ENCODE measurements around the gene TCIRG1.
"Not testable (repeated sequence)": the region's sequence is repeated elsewhere in the genome, so short reads cannot be mapped to it uniquely, and the experiment has no call there.

Gene TCIRG1

DNA sequence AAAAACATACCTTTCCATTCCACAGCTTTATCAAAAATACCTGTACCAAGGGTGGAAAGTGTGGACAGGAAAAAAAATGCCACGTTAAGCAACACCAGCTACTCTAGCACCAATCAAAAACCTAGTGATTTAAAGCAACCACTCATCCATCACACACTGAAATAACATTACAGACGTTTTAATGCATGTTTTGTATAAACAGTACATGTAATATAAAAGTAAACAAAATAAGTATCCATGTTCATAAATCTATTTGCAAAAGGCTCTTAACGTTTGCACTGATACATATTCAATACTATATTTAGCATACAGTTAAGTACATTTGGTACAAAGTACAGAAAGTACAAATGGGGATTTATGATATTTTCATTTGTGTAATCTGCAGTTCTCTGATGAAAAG is 43.7 kb downstream of the TCIRG1 start:
- DNase-seq (ENCODE audit: low read depth in 1 of 2, low spot score in 1 of 2), result no peak

DNA sequence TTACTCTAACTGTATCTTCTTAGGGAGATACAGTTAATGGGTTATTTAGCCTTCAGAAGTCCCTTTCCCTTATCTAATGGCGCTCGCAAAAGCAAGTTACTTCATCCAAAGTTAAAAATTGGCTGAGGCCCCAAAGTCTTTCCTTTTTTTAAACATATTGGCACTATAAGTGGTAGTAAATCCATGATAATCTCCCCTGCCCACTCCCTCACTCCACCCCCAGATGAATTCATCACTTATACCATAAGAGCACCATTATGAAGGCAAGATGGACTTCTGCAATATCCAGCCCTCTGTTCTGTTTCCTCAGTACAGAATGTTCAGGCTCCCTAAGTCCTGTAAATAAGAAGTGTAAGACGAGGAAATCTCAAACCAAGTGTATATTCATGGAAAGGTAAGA is 44.7 kb downstream of the TCIRG1 start:
- DNase-seq (ENCODE audit: low read depth in 1 of 2, low spot score in 1 of 2), result no peak

DNA sequence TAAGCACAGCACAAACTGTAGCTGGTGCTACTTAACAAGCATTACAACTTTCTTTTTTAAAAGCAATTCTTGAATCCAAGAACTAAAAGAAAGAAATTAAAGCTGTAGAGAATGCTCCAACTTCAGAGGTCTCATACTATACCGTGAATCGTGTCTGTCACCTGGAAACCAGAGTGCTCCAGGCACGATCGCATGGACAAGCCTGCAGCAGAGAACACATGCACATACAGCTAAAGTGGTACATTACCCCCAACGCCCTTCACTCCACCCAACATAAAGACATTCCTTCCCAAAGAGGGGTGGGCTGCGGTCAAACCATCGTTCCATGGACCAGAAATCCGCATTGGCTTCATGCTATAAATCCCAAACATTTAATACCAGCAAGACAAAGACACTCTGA is 50.9 kb downstream of the TCIRG1 start:
- DNase-seq (ENCODE audit: low read depth in 1 of 2, low spot score in 1 of 2), result no peak

DNA sequence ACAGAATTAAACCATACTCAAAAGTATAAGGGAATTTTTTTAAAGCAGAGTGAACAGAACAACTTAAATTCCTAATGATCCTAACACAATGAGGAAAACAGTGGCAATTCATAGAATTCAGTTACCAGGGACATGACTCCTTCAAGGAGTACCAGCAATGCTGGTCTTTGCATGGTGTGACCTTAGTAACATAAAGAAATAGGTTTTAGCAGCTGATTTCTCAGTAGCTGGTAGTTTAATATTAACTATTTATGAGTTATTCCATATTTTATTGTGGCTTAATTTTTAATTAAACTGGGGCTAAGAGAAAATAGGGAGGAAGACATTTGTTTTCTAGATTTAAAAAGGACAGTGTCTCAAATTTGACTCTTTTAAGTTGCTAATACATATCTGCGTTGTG is 51.5 kb downstream of the TCIRG1 start:
- DNase-seq (ENCODE audit: low read depth in 1 of 2, low spot score in 1 of 2), result no peak

DNA sequence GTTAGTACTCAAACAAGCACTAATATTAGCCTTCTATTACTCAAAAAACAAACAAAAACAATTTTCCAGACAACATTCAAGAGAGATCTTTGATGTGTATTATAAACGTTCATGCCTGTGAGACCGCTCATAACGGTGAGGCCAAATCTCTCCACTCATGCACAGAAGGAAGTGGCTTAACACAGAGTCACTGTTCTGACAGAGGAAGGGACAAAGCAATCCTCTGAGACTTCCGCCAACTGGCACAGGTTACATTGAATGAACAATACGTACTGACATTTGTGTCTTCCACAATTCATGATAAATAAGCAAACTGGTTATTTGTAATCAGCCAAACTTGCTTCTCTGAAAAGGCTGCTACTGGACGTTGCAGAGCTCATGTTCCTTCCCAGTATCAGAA is 51.9 kb downstream of the TCIRG1 start:
- no peak for DNase-seq (ENCODE audit: low read depth in 1 of 2, low spot score in 1 of 2)

DNA sequence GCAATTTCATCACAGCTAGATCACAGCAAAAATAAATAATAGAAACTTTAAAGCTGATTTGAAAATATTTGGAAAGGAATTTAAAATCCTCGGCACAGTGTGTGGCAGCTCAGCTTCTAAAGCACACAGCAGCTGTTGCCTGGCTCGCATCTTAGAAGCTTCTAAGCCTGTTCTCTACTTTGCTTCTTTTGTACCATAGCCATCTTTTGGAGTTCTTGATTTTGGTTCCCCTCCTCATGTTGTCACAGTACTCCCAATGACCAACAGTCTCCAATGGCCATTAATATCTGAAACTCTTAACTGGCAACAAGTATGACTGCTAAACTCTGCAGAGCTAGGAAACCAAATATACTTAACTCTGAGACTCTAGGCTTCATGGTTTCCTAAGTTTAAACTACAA is 53.6 kb downstream of the TCIRG1 start:
- DNase-seq (ENCODE audit: low read depth in 1 of 2, low spot score in 1 of 2), result no peak

DNA sequence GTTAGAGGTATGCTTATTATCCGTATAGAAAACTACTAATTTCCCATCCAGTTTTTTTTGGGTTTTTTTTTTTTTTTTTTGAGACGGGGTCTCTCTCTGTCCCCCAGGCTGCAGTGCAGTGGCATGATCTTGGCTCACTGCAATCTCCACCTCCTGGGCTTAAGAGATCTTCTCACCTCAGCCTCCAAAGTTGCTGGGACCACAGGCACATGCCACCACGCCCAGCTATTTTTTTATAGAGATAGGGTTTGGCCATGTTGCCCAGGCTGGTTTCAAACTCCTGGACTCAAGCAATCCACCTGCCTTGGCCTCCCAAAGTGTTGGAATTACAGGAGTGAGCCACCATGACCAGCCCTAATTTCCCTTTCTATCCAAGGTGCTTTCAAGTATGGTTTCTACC is 54.1 kb downstream of the TCIRG1 start:
- not testable (repeated sequence) for DNase-seq (ENCODE audit: low read depth in 1 of 2, low spot score in 1 of 2)

DNA sequence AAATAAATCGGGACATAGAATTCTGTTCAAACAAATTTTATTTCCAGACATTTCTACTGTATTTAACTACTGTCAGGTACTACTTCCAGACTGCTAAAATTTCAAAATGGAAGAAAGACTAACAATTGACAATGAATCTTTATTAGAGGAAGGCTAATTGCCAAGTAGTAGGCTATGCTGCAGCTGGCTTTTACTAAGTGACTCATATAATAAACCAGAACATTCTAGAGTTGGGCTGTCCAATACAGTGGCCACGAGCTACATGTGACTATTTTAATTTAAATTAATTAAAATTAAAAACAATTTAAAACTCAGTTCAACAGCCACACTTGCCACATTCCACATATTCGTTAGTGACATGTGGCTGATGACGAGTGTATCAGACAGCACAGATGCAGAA is 54.7 kb downstream of the TCIRG1 start:
- no peak for DNase-seq (ENCODE audit: low read depth in 1 of 2, low spot score in 1 of 2)

DNA sequence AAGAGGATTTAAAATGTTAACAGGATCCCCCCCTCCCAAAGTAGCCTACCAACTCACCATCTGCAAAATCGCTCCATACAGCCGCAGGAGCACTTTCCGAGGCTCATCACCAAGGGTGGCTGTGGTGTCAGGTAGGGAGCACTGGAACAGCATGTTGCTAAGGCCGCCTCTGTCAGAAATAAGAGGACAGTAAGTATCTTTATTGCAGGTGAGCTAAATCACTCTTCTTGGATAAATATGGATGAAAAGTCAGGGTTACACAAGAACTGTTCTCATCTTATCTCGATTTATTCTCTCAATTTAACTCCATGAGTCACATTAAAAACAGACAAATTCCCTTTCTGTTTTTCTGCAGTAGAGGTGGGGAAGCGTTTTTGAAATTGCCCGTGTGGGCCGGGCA is 58.1 kb downstream of the TCIRG1 start:
- DNase-seq (ENCODE audit: low read depth in 1 of 2, low spot score in 1 of 2), result no peak

DNA sequence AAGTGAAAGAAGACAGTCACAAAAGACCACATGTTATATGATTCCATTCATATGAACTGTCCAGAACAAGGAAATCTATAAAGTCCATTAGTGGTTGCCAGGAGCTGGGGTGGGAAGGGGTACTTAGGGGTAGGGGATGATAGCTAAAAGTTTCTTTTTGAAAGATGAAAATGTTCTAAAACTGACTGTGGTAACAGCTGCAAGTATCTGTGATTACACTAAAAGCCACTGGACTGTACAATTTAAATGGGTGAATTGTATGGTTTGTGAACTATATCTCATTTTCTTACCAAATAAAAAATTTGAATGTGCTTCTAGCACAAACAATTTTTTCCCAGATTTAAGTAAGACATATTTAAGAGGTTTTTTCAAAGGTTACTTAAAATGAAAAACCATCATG is 60.2 kb downstream of the TCIRG1 start:
- no peak for DNase-seq (ENCODE audit: low read depth in 1 of 2, low spot score in 1 of 2)

DNA sequence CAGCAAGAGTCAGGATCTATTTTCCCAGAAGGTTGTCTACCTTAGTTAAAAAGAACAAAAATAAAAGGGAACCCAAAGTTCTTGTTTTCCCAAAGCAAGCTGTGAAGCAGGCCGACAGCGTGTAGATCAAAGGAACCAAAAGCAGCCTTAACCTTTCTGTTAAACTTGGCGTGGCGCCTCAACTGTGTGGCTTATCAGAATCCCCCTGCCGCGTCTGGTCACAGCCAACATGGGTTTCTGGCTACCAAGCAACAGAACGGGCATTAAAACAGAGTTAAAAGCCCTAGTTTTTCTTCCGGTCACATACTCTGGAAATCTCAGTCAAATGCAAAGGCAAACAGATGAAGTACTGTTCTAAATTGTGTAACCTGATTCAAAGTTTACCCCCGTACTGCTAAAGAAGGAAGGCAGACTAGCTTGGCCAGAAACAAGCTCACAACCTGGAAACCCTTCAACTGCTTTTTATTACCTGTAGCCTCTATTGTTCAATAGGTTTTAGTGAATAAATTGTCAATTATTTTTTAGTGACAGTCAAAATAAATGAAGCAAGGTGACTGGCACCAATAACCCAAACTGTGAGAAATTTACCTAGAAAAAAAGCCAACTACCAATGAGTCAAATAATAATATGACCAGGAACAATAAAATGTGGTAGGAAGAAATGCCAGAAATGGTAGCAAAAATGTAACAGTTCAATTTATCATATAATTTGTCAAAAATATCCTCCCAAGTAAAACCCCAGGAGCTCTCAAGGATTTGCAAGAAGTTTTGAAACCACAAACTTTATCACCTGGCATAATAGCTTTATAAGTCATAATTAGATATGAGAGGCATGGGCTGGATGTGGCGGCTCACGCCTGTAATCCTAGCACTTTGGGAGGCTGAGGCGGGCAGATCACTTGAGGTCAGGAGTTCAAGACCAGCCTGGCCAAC is 60.9 kb downstream of the TCIRG1 start:
- peak in 1 of 2 donors; percentile 2 for DNase-seq (ENCODE audit: low read depth in 1 of 2, low spot score in 1 of 2)

Data from stimulated activated CD4-positive, alpha-beta T cell treated with anti-CD3 and anti-CD28 coated beads, Interleukin-15, amount 100 ng/mL, for 1 hour (primary cell).